Left lung (tissue), 10 donors: ENCODE results near the gene SH3TC1. TPM values are rescaled to one million over a fixed set of nuclear protein-coding genes. Genes with fewer than 3 reads are reported as not detected.

Experiments
- ATAC-seq: fragments of 200-7000 bp; cut with Tn5 transposase; one replicate; pipeline ENCODE4 v1.9.1; 2020; ENCODE audit warnings: moderate library complexity
- DNase-seq, 4 donors: peaks; one replicate each; pipeline ENCODE4 v3.0.0-alpha.2; 2013 to 2020
- H3K27ac ChIP-seq, 2 donors: fragments of 200-600 bp; sonication (generic) in 1 of 2; one replicate each; pipeline versions ENCODE4 v1.5.0 to v1.8.0; 2020 to 2021
- H3K27me3 ChIP-seq, 2 donors: fragments of 200-600 bp; sonication (generic) in 1 of 2; one replicate each; pipeline versions ENCODE4 v1.5.0 to v1.8.0; 2020 to 2021
- H3K36me3 ChIP-seq, 2 donors: fragments of 200-600 bp; sonication (generic) in 1 of 2; one replicate each; pipeline versions ENCODE4 v1.5.0 to v1.8.0; 2020 to 2021
- H3K4me1 ChIP-seq, 2 donors: fragments of 200-600 bp; one replicate each; pipeline ENCODE4 v1.8.0; 2021
- H3K4me3 ChIP-seq, 2 donors: fragments of 200-600 bp; sonication (generic) in 1 of 2; one replicate each; pipeline versions ENCODE4 v1.5.0 to v1.8.0; 2020 to 2021; ENCODE audit warnings: mild to moderate bottlenecking in 1 of 2
- H3K9me3 ChIP-seq, 2 donors: fragments of 200-600 bp; sonication (generic) in 1 of 2; one replicate each; pipeline versions ENCODE4 v1.5.0 to v1.8.0; 2020 to 2021
- CTCF ChIP-seq, 2 donors: fragments of 200-600 bp; sonication (generic) in 1 of 2; IDR thresholded peaks; one replicate each; pipeline versions ENCODE4 v1.5.0 to v1.8.0; 2021; ENCODE audit warnings: antibody characterized with exemption in 2 of 2
- intact Hi-C, 2 donors: fragments of 100-400 bp; cut with DNase I; formaldehyde crosslinking; loops; one replicate each; pipeline versions ENCODE4 v1.11.2 to v1.14.2; 2022
- polyA plus RNA-seq, 6 donors: library from polyadenylated mRNA; unstranded; fragments of 120-200 nt; gene quantifications; one replicate each; pipeline ENCODE4 v1.2.1, GENCODE V29; 2013; ENCODE audit not compliant: insufficient read length in 6 of 6
- total RNA-seq, 2 donors: library from RNA; stranded (reverse); fragmentation: NEBNext Ultra II Directional; extraction: Animal tissue kit (Norgen Biotek cat#: 25700); gene quantifications; one replicate each; pipeline ENCODE4 v1.2.1, GENCODE V29; 2021
- donor health status: DM: no; HTN: yes; CAD: no.
- donor health status: DM: no; HTN: no; CAD: no.

The SH3TC1 gene
- total and polyA plus RNA-seq, 8 donors = 22.0 to 46.1 (median 28.3) TPM

GRCh38 chr4:8255698-8256441 lies 56.8 kb downstream of the SH3TC1 start:
- no peaks in the 10 kb centered on the region for H3K36me3 ChIP-seq
- H3K27me3 ChIP-seq = no peaks in the 10 kb centered on the region
- no peak overlapping the region for H3K27ac ChIP-seq
- DNase-seq = peak in 1 of 4 donors; percentile 72
- intact Hi-C loops = no loop called here
- no peaks in the 10 kb centered on the region for H3K9me3 ChIP-seq
- TF ChIP-seq CTCF (IDR thresholded peaks at IDR 0.05) = no peak
- no peak for ATAC-seq
- no peak overlapping the region for H3K4me3 ChIP-seq
- H3K4me1 ChIP-seq = peaks cover 0 to 8% of the 10 kb centered on the region in 2 donors

GRCh38 chr4:8257854-8258253 lies 58.8 kb downstream of the SH3TC1 start:
- no peak for TF ChIP-seq CTCF (IDR thresholded peaks at IDR 0.05)
- no peaks in the 10 kb centered on the region for H3K36me3 ChIP-seq
- H3K9me3 ChIP-seq = no peaks in the 10 kb centered on the region
- peaks cover 0 to 22% of the 10 kb centered on the region in 2 donors for H3K4me1 ChIP-seq
- ATAC-seq = no peak
- no peaks in the 10 kb centered on the region for H3K27me3 ChIP-seq
- no peak for DNase-seq
- no peak overlapping the region for H3K4me3 ChIP-seq
- intact Hi-C loops = no loop called here
- no peak overlapping the region for H3K27ac ChIP-seq

GRCh38 chr4:8258552-8259212 lies 59.6 kb downstream of the SH3TC1 start:
- ATAC-seq (no peak), DNase-seq (peak in 1 of 4 donors; percentile 47)
- H3K4me3 ChIP-seq = no peak overlapping the region
- no peaks in the 10 kb centered on the region for H3K27me3 ChIP-seq
- H3K27ac ChIP-seq = no peak overlapping the region
- peaks cover 0 to 22% of the 10 kb centered on the region in 2 donors for H3K4me1 ChIP-seq
- intact Hi-C loops = no loop called here
- H3K9me3 ChIP-seq = no peaks in the 10 kb centered on the region
- no peak for TF ChIP-seq CTCF (IDR thresholded peaks at IDR 0.05)
- no peaks in the 10 kb centered on the region for H3K36me3 ChIP-seq

- DNase-seq = no peak
- no peak for ATAC-seq
- no peak overlapping the region for H3K4me3 ChIP-seq
- no peaks in the 10 kb centered on the region for H3K27me3 ChIP-seq
- H3K4me1 ChIP-seq = peaks cover 0 to 22% of the 10 kb centered on the region in 2 donors
- no peaks in the 10 kb centered on the region for H3K9me3 ChIP-seq
- intact Hi-C loops = no loop called here
- H3K36me3 ChIP-seq = no peaks in the 10 kb centered on the region
- no peak for TF ChIP-seq CTCF (IDR thresholded peaks at IDR 0.05)
- no peak overlapping the region for H3K27ac ChIP-seq
These were observed 60.8 kb downstream of the SH3TC1 start for GRCh38 chr4:8259743-8260430.

- no peak overlapping the region for H3K27ac ChIP-seq
- peak; percentile 60 for ATAC-seq
- H3K9me3 ChIP-seq = no peaks in the 10 kb centered on the region
These were observed 61.6 kb downstream of the SH3TC1 start for GRCh38 chr4:8260656-8261111.

More at GRCh38 chr4:8260656-8261111, 61.6 kb downstream of the SH3TC1 start:
- H3K36me3 ChIP-seq = no peaks in the 10 kb centered on the region
- peak in 2 of 4 donors; percentile 53 to 66 for DNase-seq
- intact Hi-C loops = no loop called here
- H3K4me3 ChIP-seq = no peak overlapping the region
- no peaks in the 10 kb centered on the region for H3K27me3 ChIP-seq
- TF ChIP-seq CTCF (IDR thresholded peaks at IDR 0.05) = no peak
- H3K4me1 ChIP-seq = peaks cover 0 to 22% of the 10 kb centered on the region in 2 donors
